Loucy (cell line): ENCODE data around the gene APOC3.

ENCODE experiments used
- EZH2phosphoT487 ChIP-seq: fragments of 200-600 bp; IDR thresholded peaks from 2 replicates; pipeline ENCODE4 v1.6.1; 2018; ENCODE audit warnings: antibody characterized with exemption, mild to moderate bottlenecking, moderate library complexity, borderline replicate concordance
- TF ChIP-seq, protein P1 (sequence below): fragments of 200-600 bp; sonication (generic); conservative IDR thresholded peaks from 2 replicates; pipeline ENCODE4 v1.5.1; 2014; ENCODE audit warnings: mild to moderate bottlenecking, antibody characterized with exemption, low read length

- TF ChIP-seq, protein P1, sequence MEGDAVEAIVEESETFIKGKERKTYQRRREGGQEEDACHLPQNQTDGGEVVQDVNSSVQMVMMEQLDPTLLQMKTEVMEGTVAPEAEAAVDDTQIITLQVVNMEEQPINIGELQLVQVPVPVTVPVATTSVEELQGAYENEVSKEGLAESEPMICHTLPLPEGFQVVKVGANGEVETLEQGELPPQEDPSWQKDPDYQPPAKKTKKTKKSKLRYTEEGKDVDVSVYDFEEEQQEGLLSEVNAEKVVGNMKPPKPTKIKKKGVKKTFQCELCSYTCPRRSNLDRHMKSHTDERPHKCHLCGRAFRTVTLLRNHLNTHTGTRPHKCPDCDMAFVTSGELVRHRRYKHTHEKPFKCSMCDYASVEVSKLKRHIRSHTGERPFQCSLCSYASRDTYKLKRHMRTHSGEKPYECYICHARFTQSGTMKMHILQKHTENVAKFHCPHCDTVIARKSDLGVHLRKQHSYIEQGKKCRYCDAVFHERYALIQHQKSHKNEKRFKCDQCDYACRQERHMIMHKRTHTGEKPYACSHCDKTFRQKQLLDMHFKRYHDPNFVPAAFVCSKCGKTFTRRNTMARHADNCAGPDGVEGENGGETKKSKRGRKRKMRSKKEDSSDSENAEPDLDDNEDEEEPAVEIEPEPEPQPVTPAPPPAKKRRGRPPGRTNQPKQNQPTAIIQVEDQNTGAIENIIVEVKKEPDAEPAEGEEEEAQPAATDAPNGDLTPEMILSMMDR = no peak
- no peak for TF ChIP-seq EZH2phosphoT487
Measured at GRCh38 chr11:116862951-116863350, 33.2 kb downstream of the APOC3 start.
